ENCODE data around the gene KIF26A. TPM values are rescaled to one million over a fixed set of nuclear protein-coding genes. Genes with fewer than 3 reads are reported as not detected.

KIF26A gene
- total RNA-seq, 1 donor from 2014 or later = 0.26 TPM

- Histone ChIP-seq H3K36me3 (ENCODE audit: control insufficient read depth, insufficient read depth, low read length) (no peaks in the 10 kb centered on the region), H3K27me3 (ENCODE audit: control insufficient read depth, insufficient read depth, low read length) (peaks cover 4% of the 10 kb centered on the region), H3K4me3 (ENCODE audit: low read depth, low read length) (no peak overlapping the region)
- DNase-seq (ENCODE audit: low read depth) = no peak
- FAIRE-seq = no peak
- no peak for TF ChIP-seq CTCF (IDR thresholded peaks at IDR 0.05; ENCODE audit: insufficient read depth, low read length, severe bottlenecking)
Measured at GRCh38 chr14:104142946-104143470, 4.6 kb downstream of the KIF26A start.

- H3K4me3 ChIP-seq (ENCODE audit: low read depth, low read length) = no peak overlapping the region
- H3K36me3 ChIP-seq (ENCODE audit: control insufficient read depth, insufficient read depth, low read length) = no peaks in the 10 kb centered on the region
- no peak for TF ChIP-seq CTCF (IDR thresholded peaks at IDR 0.05; ENCODE audit: insufficient read depth, low read length, severe bottlenecking)
- H3K27me3 ChIP-seq (ENCODE audit: control insufficient read depth, insufficient read depth, low read length) = peaks cover 4% of the 10 kb centered on the region
- FAIRE-seq (no peak), DNase-seq (ENCODE audit: low read depth) (no peak)
Measured at GRCh38 chr14:104143521-104144452, 5.4 kb downstream of the KIF26A start.

GRCh38 chr14:104144453-104144790 is 6.0 kb downstream of the KIF26A start:
- no peak overlapping the region for H3K4me3 ChIP-seq (ENCODE audit: low read depth, low read length)
- no peak for TF ChIP-seq CTCF (IDR thresholded peaks at IDR 0.05; ENCODE audit: insufficient read depth, low read length, severe bottlenecking)
- FAIRE-seq (no peak), DNase-seq (ENCODE audit: low read depth) (no peak)
- no peaks in the 10 kb centered on the region for H3K36me3 ChIP-seq (ENCODE audit: control insufficient read depth, insufficient read depth, low read length)
- peaks cover under 1% of the 10 kb centered on the region for H3K27me3 ChIP-seq (ENCODE audit: control insufficient read depth, insufficient read depth, low read length)

GRCh38 chr14:104144911-104145825 is 6.8 kb downstream of the KIF26A start:
- no peaks in the 10 kb centered on the region for H3K27me3 ChIP-seq (ENCODE audit: control insufficient read depth, insufficient read depth, low read length)
- H3K4me3 ChIP-seq (ENCODE audit: low read depth, low read length) = no peak overlapping the region
- no peaks in the 10 kb centered on the region for H3K36me3 ChIP-seq (ENCODE audit: control insufficient read depth, insufficient read depth, low read length)
- FAIRE-seq (no peak), DNase-seq (ENCODE audit: low read depth) (no peak)
- no peak for TF ChIP-seq CTCF (IDR thresholded peaks at IDR 0.05; ENCODE audit: insufficient read depth, low read length, severe bottlenecking)

DNA sequence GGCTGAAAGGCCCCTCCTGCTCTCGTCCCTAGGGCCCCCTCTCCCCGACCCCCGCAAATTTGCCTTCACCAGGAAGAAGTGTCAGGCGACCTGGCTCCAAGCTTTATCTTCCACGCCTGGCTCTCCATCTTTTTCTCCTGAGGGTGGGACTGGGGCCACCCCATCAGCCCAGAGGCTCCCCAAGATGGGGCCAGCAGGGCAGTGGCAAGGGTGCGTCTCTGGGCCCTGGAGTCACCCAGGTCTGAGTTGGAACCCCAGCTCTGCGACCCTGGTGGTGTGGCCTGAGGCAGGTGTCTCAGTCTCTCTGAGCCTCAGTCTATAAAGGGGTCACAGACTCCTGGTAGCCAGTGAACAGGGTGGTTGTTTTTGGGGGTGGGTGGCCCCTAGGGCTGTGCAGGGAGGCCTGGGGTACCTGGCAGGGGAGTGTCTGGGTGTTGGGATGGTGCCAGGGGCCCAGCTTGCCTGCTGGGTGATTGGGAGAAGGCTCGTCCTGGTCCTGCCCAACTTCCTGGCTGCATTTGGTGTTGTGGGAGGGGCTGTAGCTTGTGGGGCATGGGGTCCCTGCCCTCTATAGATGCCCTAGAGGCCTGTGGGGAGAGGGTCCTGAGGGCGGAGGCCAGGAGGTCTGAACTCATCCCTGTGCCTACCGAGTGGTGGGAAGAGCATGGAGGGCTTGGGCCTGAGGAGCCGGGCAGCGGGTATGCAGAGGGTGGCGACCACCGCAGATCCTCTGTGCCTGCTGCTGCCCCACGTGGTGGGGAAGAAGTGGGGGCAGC is 7.6 kb downstream of the KIF26A start:
- no peak for DNase-seq (ENCODE audit: low read depth)
- TF ChIP-seq CTCF (IDR thresholded peaks at IDR 0.05; ENCODE audit: insufficient read depth, low read length, severe bottlenecking) = no peak
- FAIRE-seq = no peak
- Histone ChIP-seq H3K4me3 (ENCODE audit: low read depth, low read length) (no peak overlapping the region), H3K27me3 (ENCODE audit: control insufficient read depth, insufficient read depth, low read length) (no peaks in the 10 kb centered on the region), H3K36me3 (ENCODE audit: control insufficient read depth, insufficient read depth, low read length) (no peaks in the 10 kb centered on the region)

Data from bronchial epithelial cell (primary cell).